ENCODE data around the gene IL22RA2. TPM values are rescaled to one million over a fixed set of nuclear protein-coding genes. Genes with fewer than 3 reads are reported as not detected.
"Not testable (repeated sequence)": the region's sequence is repeated elsewhere in the genome, so short reads cannot be mapped to it uniquely, and the experiment has no call there.

Gene IL22RA2
- total RNA-seq, 1 donor from 2014 or later = not detected

DNA sequence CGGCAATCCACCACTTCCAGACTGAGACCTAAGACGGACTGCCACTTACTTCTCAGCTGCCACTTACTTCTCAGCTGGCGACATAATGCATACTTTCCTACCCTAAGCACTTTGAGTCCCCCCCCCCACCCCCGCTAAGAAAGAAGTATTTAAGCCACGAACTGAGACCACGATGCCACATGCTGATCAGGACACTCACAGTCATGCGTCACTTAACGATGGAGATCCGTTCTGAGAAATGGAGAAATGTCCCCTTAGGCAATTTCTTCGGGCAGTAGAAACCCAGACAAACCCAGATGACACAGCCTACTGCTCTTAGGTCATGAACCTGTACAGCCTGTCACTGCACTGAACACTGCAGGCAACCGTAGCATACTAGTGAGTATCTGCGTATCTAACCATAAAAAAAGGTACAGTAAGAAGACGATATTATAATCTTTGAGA is 45.1 kb upstream of the IL22RA2 start:
- DNase-seq (no peak), ATAC-seq (ENCODE audit: low read depth) (peak; percentile 63)
- Mint-ChIP-seq H3K4me1 (peaks cover 83% of the 10 kb centered on the region), H3K4me3 (peak overlapping the region; percentile 99), H3K36me3 (ENCODE audit: low read depth) (peaks cover 20% of the 10 kb centered on the region), H3K9me3 (no peaks in the 10 kb centered on the region), H3K27me3 (no peaks in the 10 kb centered on the region), H3K27ac (peak overlapping the region; percentile 98)
- TF ChIP-seq CTCF (IDR thresholded peaks at IDR 0.05) = no peak
- intact Hi-C loops (cut with micrococcal nuclease) = loop anchor here (1.0 to 5.0 kb wide), 10 partner anchors 12 to 1721 kb away; partner anchors contain the start of gene AHI1
- POLR2A ChIA-PET = interaction anchor here (0.6 to 1.6 kb wide), 10 partner anchors 13 to 124 kb away, joined by 3 to 9 read pairs (median 4); no protein-coding TSS in a partner anchor
- CTCF ChIA-PET = interaction anchor here (0.7 to 1.5 kb wide), 5 partner anchors 85 to 152 kb away, joined by 3 to 7 read pairs (median 4); no protein-coding TSS in a partner anchor

- ATAC-seq (ENCODE audit: low read depth) (peak; percentile 7), DNase-seq (no peak)
- Mint-ChIP-seq H3K4me3 (peak overlapping the region; percentile 99), H3K27ac (peak overlapping the region; percentile 98), H3K36me3 (ENCODE audit: low read depth) (peaks cover 25% of the 10 kb centered on the region), H3K9me3 (no peaks in the 10 kb centered on the region), H3K4me1 (peaks cover 82% of the 10 kb centered on the region), H3K27me3 (no peaks in the 10 kb centered on the region)
- POLR2A ChIA-PET = interaction anchor here (0.6 to 1.6 kb wide), 15 partner anchors 10 to 141 kb away, joined by 3 to 9 read pairs (median 4); no protein-coding TSS in a partner anchor
- no peak for TF ChIP-seq CTCF (IDR thresholded peaks at IDR 0.05)
- CTCF ChIA-PET = interaction anchor here (0.6 to 2.5 kb wide), 8 partner anchors 52 to 247 kb away, joined by 3 to 7 read pairs (median 4); no protein-coding TSS in a partner anchor
- intact Hi-C loops (cut with micrococcal nuclease) = loop anchor here (1.0 to 5.0 kb wide), 11 partner anchors 12 to 1721 kb away; partner anchors contain the start of gene AHI1
Observed at GRCh38 chr6:137217801-137218472, 44.5 kb upstream of the IL22RA2 start.

DNA sequence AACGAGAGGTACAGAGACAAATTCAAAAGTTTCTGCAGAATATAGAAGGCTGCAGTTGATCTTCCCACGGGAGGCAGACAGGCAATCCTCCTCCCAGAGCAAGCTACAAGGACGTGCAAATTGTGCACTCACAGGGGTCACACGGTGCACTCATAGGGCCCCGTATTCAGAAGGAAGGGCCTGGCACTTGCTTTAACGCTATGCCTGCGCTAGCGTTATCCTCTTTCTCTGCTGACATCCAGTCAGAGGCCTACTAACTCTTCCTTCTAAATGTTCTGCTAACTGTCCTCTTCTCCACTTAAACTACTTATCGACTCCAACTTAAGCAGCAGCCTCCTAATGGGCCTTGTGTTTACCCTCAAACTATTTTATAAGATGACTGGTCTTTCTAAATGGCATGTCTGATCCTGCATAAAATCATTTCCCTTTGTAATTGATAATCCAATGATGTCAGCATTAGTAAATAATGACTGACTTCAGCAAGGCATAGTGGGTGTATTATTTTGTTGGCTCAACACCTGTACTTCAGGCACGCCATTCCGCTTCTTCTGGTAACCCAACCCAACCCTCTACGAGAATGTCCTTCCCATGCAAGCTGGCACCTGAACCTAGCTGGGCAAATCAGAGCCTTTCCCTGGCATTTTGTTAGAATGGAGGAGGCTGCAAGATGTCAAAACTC is 43.6 kb upstream of the IL22RA2 start:
- peak overlapping the region; percentile 98 for H3K27ac Mint-ChIP-seq
- intact Hi-C loops (cut with micrococcal nuclease) = loop anchor here (1.0 to 5.0 kb wide), 3 partner anchors 50 to 1720 kb away; partner anchors contain the start of gene AHI1
- CTCF ChIA-PET = interaction anchor here (0.6 to 2.5 kb wide), 6 partner anchors 51 to 246 kb away, joined by 3 to 7 read pairs (median 4); no protein-coding TSS in a partner anchor
- H3K27me3 Mint-ChIP-seq = no peaks in the 10 kb centered on the region
- peaks cover 82% of the 10 kb centered on the region for H3K4me1 Mint-ChIP-seq
- ATAC-seq (ENCODE audit: low read depth) = no peak
- H3K4me3 Mint-ChIP-seq = peak overlapping the region; percentile 99
- POLR2A ChIA-PET = interaction anchor here (0.6 to 1.6 kb wide), 10 partner anchors 9 to 141 kb away, joined by 3 to 9 read pairs (median 4); no protein-coding TSS in a partner anchor
- TF ChIP-seq CTCF (IDR thresholded peaks at IDR 0.05) = no peak
- H3K36me3 Mint-ChIP-seq (ENCODE audit: low read depth) = peaks cover 30% of the 10 kb centered on the region
- no peaks in the 10 kb centered on the region for H3K9me3 Mint-ChIP-seq
- no peak for DNase-seq

DNA sequence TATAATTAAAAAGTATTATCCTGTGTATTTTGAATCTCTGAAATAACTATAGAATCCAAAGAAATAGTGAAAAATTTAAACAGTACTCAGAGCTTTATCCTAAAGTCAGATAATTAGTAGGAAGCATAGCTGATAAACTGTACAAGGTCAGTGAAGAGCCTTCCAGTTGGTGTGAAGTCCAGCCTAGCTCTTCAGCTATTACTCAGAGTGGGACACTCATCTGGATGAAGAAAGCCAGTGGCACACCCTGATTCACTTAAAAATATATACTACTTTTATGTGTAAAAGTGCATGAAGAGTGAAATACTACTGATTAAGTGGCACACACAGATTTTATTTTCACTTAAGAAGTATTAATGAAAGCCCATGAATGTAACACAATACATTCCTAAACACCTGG is 42.7 kb upstream of the IL22RA2 start:
- TF ChIP-seq CTCF (IDR thresholded peaks at IDR 0.05) = no peak
- intact Hi-C loops (cut with micrococcal nuclease) = loop anchor here (5.0 kb wide), 2 partner anchors 49 to 1719 kb away; partner anchors contain the start of gene AHI1
- H3K4me3 Mint-ChIP-seq = peak overlapping the region; percentile 99
- DNase-seq (no peak), ATAC-seq (ENCODE audit: low read depth) (no peak)
- H3K36me3 Mint-ChIP-seq (ENCODE audit: low read depth) = peaks cover 36% of the 10 kb centered on the region
- ChIA-PET CTCF (interaction anchor here (1.6 to 2.5 kb wide), 2 partner anchors 51 to 122 kb away, joined by 5 to 7 read pairs; no protein-coding TSS in a partner anchor), POLR2A (interaction anchor here (1.1 to 1.4 kb wide), 4 partner anchors 40 to 113 kb away, joined by 3 to 5 read pairs (median 3); no protein-coding TSS in a partner anchor)
- H3K27ac Mint-ChIP-seq = no peak overlapping the region
- H3K9me3 Mint-ChIP-seq = no peaks in the 10 kb centered on the region
- no peaks in the 10 kb centered on the region for H3K27me3 Mint-ChIP-seq
- H3K4me1 Mint-ChIP-seq = peaks cover 85% of the 10 kb centered on the region

- H3K9me3 Mint-ChIP-seq; H3K27ac Mint-ChIP-seq; ATAC-seq (ENCODE audit: low read depth); DNase-seq; H3K4me3 Mint-ChIP-seq; H3K27me3 Mint-ChIP-seq: not testable (repeated sequence)
- Mint-ChIP-seq H3K36me3 (ENCODE audit: low read depth) (peaks cover 36% of the 10 kb centered on the region), H3K4me1 (peaks cover 87% of the 10 kb centered on the region)
- intact Hi-C loops (cut with micrococcal nuclease) = loop anchor here (5.0 kb wide), 2 partner anchors 48 to 1718 kb away; partner anchors contain the start of gene AHI1
- ChIA-PET POLR2A (interaction anchor here (0.7 to 1.4 kb wide), 5 partner anchors 39 to 113 kb away, joined by 3 to 5 read pairs (median 3); no protein-coding TSS in a partner anchor), CTCF (interaction anchor here (1.6 to 2.5 kb wide), 2 partner anchors 50 to 121 kb away, joined by 5 to 7 read pairs; no protein-coding TSS in a partner anchor)
Observed at GRCh38 chr6:137215630-137216029, 42.2 kb upstream of the IL22RA2 start.

Measured in activated B cell treated with CpG ODN at 0.5 μM for 24 hours (primary cell).